HepG2 (cell line): ENCODE data around the gene KLHL28. TPM values are rescaled to one million over a fixed set of nuclear protein-coding genes. Genes with fewer than 3 reads are reported as not detected.

Experiments used
- ATAC-seq: fragments of 200-7000 bp; cut with Tn5 transposase; 3 replicates; pipeline ENCODE4 v1.9.1; 2020; ENCODE audit warnings: mild to moderate bottlenecking, moderate library complexity
- BruUV-seq: library from RNA; stranded (reverse); fragments of 400-500 nt; replicated peaks from 2 replicates; lab custom pipeline; 2021; lab: Mats Ljungman, UMichigan
- CTCF ChIA-PET: fragments of 300-600 bp; formaldehyde crosslinking; extraction: SDS; loops from one replicate; lab custom pipeline; 2021; ENCODE audit warnings: low total read pairs, inconsistent platforms, low intra/inter-chr PET ratio; lab: Yijun Ruan, JAX
- POLR2A ChIA-PET: fragments of 350-600 bp; sonication (Branson Sonifier 250); formaldehyde crosslinking; loops from one replicate; lab custom pipeline; 2020; ENCODE audit warnings: antibody characterized with exemption, inconsistent platforms; lab: Yijun Ruan, JAX
- DNase-seq: peaks from one replicate; pipeline ENCODE4 v3.0.0-alpha.2; 2015; ENCODE audit warnings: low spot score
- FAIRE-seq: peaks from 3 replicates; lab custom pipeline; 2011; peaks lifted over from hg19 to GRCh38; lab: Jason Lieb, UNC
- H2AFZ ChIP-seq: one replicate; pipeline ENCODE4 v1.6.1; 2011; ENCODE audit warnings: low read length, inconsistent platforms
- H3K27ac ChIP-seq: fragments of 300-600 bp; 3 replicates; pipeline ENCODE4 v1.8.0; 2011; ENCODE audit warnings: mixed run types, mild to moderate bottlenecking, mixed read lengths, low read length, inconsistent platforms; ENCODE audit not compliant: insufficient read depth; ENCODE audit errors: extremely low read length
- H3K27me3 ChIP-seq, 2 experiments: fragments of 200-600 bp in 1 of 2; 2 replicates in 1 of 2; 3 replicates in 1 of 2; pipeline versions ENCODE4 v1.6.0 to v1.8.0; 2011; ENCODE audit warnings: low read length in 2 of 2, mild to moderate bottlenecking in 2 of 2, moderate library complexity in 2 of 2, inconsistent platforms in 1 of 2; ENCODE audit not compliant: insufficient read depth in 2 of 2, control insufficient read depth in 1 of 2
- H3K36me3 ChIP-seq, 2 experiments: fragments of 200-600 bp in 1 of 2; replicated peaks in 1 of 2; 2 replicates in 1 of 2; 3 replicates in 1 of 2; pipeline versions ENCODE4 v1.5.1 to v1.8.0; 2011; ENCODE audit warnings: low read length in 2 of 2, inconsistent platforms in 1 of 2; ENCODE audit not compliant: insufficient read depth in 2 of 2, control insufficient read depth in 1 of 2
- H3K4me1 ChIP-seq: 2 replicates; pipeline ENCODE4 v1.5.1; 2012; ENCODE audit warnings: low read length, inconsistent platforms; ENCODE audit not compliant: insufficient read depth
- H3K4me2 ChIP-seq: 2 replicates; pipeline ENCODE4 v1.6.0; 2011; ENCODE audit warnings: low read depth, low read length, inconsistent platforms
- H3K4me3 ChIP-seq, 3 experiments: fragments of 200-600 bp in 1 of 3; sonication (generic), shearing (Covaris generic) in 1 of 3; replicated peaks in 1 of 3; 2 replicates each; pipeline ENCODE4 v1.5.1; 2011 to 2016; ENCODE audit warnings: low read length in 3 of 3, inconsistent platforms in 2 of 3, low read depth in 2 of 3, mild to moderate bottlenecking in 2 of 3, control low read depth in 1 of 3, mixed read lengths in 1 of 3; ENCODE audit not compliant: insufficient read depth in 1 of 3
- H3K79me2 ChIP-seq: one replicate; pipeline ENCODE4 v1.6.1; 2011; ENCODE audit warnings: low read length, inconsistent platforms; ENCODE audit not compliant: insufficient read depth
- H3K9ac ChIP-seq: 2 replicates; pipeline ENCODE4 v1.6.0; 2011; ENCODE audit warnings: mild to moderate bottlenecking, low read depth, low read length, inconsistent platforms; ENCODE audit not compliant: insufficient read depth
- H3K9me3 ChIP-seq: 2 replicates; pipeline ENCODE4 v1.5.1; 2012; ENCODE audit warnings: mild to moderate bottlenecking, low read length
- H4K20me1 ChIP-seq: 2 replicates; pipeline ENCODE4 v1.6.0; 2011; ENCODE audit warnings: inconsistent platforms, mild to moderate bottlenecking, low read length, moderate library complexity; ENCODE audit not compliant: insufficient read depth
- AKAP8 ChIP-seq: sonication (generic); formaldehyde crosslinking; IDR thresholded peaks from 2 replicates; pipeline ENCODE4 v1.5.1; 2020; ENCODE audit warnings: mild to moderate bottlenecking, missing genetic modification reagents
- CEBPB ChIP-seq: IDR thresholded peaks from 2 replicates; pipeline ENCODE4 v1.6.1; 2011; ENCODE audit warnings: low read depth, low read length, improper control_type of control experiment, borderline replicate concordance
- HES4 ChIP-seq: sonication (generic); formaldehyde crosslinking; IDR thresholded peaks from 2 replicates; pipeline ENCODE4 v1.9.0; 2021; ENCODE audit warnings: mild to moderate bottlenecking, missing genetic modification reagents, borderline replicate concordance
- HOXA9 ChIP-seq: sonication (generic); formaldehyde crosslinking; IDR thresholded peaks from 2 replicates; pipeline ENCODE4 v1.8.1; 2022; ENCODE audit warnings: missing genetic modification reagents, mild to moderate bottlenecking, moderate library complexity, borderline replicate concordance
- KLF12 ChIP-seq: sonication (generic); formaldehyde crosslinking; IDR thresholded peaks from 2 replicates; pipeline ENCODE4 v1.4.0; 2020; ENCODE audit warnings: missing genetic modification reagents, borderline replicate concordance
- ZFP41 ChIP-seq: sonication (generic); formaldehyde crosslinking; IDR thresholded peaks from 2 replicates; pipeline ENCODE4 v1.4.0; 2020; ENCODE audit warnings: mild to moderate bottlenecking, missing genetic modification reagents, borderline replicate concordance
- ZNF256 ChIP-seq: sonication (generic); formaldehyde crosslinking; conservative IDR thresholded peaks from 2 replicates; pipeline ENCODE4 v1.4.0; 2020; ENCODE audit warnings: missing genetic modification reagents
- ZNF3 ChIP-seq: IDR thresholded peaks from 2 replicates; pipeline ENCODE4 v1.7.0; 2017; ENCODE audit warnings: inconsistent platforms
- ZNF33A ChIP-seq: sonication (generic); formaldehyde crosslinking; IDR thresholded peaks from 2 replicates; pipeline ENCODE4 v1.5.1; 2020; ENCODE audit warnings: missing genetic modification reagents, mild to moderate bottlenecking, moderate library complexity, borderline replicate concordance
- ZNF354B ChIP-seq: sonication (generic); formaldehyde crosslinking; IDR thresholded peaks from 2 replicates; pipeline ENCODE4 v1.8.0; 2022; ENCODE audit warnings: mild to moderate bottlenecking, missing genetic modification reagents
- ZNF543 ChIP-seq: sonication (generic); formaldehyde crosslinking; IDR thresholded peaks from 2 replicates; pipeline ENCODE4 v1.4.0; 2020; ENCODE audit warnings: mild to moderate bottlenecking, missing genetic modification reagents
- ZNF547 ChIP-seq: sonication (generic); formaldehyde crosslinking; IDR thresholded peaks from 2 replicates; pipeline ENCODE4 v1.5.1; 2020; ENCODE audit warnings: mild to moderate bottlenecking, missing genetic modification reagents
- ZNF589 ChIP-seq: sonication (generic); formaldehyde crosslinking; conservative IDR thresholded peaks from 2 replicates; pipeline ENCODE4 v1.8.0; 2022; ENCODE audit warnings: mild to moderate bottlenecking, moderate library complexity, missing genetic modification reagents
- WGBS: methylation state at CpG from one replicate; pipeline ENCODE4 v1.1.6; 2017; ENCODE audit warnings: low lambda C conversion rate; 5-methylcytosine and 5-hydroxymethylcytosine counted together
- in situ Hi-C: cut with HindIII; loops from 2 replicates; pipeline ENCODE4 v1.10.0; 2017; ENCODE audit warnings: low pct_unique_long_range_greater_than_20kb; ENCODE audit not compliant: extremely low pct_ligation_motif_present
- intact Hi-C: fragments of 100-400 bp; cut with micrococcal nuclease; formaldehyde crosslinking; loops from one replicate; pipeline ENCODE4 v1.10.0; 2022; ENCODE audit not compliant: unreplicated experiment
- polyA plus RNA-seq, 8 experiments: library from polyadenylated mRNA; depleted of rRNA in 3 of 8; stranded (reverse) in 7 of 8; unstranded in 1 of 8; fragments of >200 nt; fragmentation: Illumina TruSeq in 4 of 8; extraction: Trizol in 4 of 8; gene quantifications; 2 replicates each; pipeline versions ENCODE4 v1.2.1 to v1.2.3, GENCODE V29; 2011 to 2016; ENCODE audit warnings: low read depth in 4 of 8, missing spikeins in 1 of 8, mixed read lengths in 1 of 8; ENCODE audit not compliant: insufficient read depth in 1 of 8
- total RNA-seq, 5 experiments: library from RNA; depleted of rRNA; stranded (reverse); fragments of >200 nt; fragmentation: Illumina TruSeq; extraction: Trizol; gene quantifications; 2 replicates each; pipeline ENCODE4 v1.2.3, GENCODE V29; 2016; ENCODE audit warnings: low read depth in 1 of 5
- TF ChIP-seq, protein P1 (sequence below): sonication (generic); formaldehyde crosslinking; IDR thresholded peaks from 2 replicates; pipeline ENCODE4 v1.4.0; 2020; ENCODE audit warnings: missing genetic modification reagents, borderline replicate concordance

KLHL28 gene
- total and polyA plus RNA-seq, 2 of the 13 experiments (the other 11 are each of a cell fraction or from before 2014, with no cell fraction given), result 3.4 to 6.6 TPM

DNA sequence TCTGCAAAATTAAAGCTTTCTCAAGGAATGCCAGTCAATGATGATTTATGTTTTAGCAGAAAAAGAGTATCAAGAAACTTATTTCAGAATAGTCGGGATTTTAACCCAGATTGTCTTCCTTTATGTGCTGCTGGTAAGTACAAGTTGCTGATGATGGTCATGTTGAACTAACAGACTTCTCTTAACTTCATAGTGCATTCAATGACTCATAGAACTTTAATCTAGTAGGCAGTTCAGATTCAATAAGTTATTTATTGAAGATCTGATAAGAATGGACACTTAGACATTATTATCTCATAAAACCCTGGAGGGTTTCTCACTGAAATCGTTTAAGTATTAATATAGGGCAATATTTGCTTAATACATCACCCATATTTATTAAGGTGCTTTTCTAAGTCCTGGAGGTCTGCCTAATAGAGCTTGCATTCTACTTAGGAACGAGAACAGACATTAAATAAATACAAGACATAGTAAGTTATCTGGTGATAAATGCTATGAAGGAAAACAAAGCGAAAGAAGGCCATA lies 34.1 kb upstream of the KLHL28 start:
- no peak overlapping the region; the same call in 1 of the 2 replicates for H3K9ac ChIP-seq
- TF ChIP-seq ZNF33A (CRISPR knock-in tag) (no peak), ZFP41 (CRISPR knock-in tag) (no peak), ZNF256 (CRISPR knock-in tag) (no peak), AKAP8 (CRISPR knock-in tag) (no peak), HOXA9 (CRISPR knock-in tag) (no peak), KLF12 (CRISPR knock-in tag) (no peak), ZNF3 (no peak), ZNF543 (no peak), ZNF547 (no peak), HES4 (CRISPR knock-in tag) (no peak), CEBPB (no peak), ZNF589 (CRISPR knock-in tag) (no peak), ZNF354B (CRISPR knock-in tag) (no peak)
- TF ChIP-seq, protein P1, sequence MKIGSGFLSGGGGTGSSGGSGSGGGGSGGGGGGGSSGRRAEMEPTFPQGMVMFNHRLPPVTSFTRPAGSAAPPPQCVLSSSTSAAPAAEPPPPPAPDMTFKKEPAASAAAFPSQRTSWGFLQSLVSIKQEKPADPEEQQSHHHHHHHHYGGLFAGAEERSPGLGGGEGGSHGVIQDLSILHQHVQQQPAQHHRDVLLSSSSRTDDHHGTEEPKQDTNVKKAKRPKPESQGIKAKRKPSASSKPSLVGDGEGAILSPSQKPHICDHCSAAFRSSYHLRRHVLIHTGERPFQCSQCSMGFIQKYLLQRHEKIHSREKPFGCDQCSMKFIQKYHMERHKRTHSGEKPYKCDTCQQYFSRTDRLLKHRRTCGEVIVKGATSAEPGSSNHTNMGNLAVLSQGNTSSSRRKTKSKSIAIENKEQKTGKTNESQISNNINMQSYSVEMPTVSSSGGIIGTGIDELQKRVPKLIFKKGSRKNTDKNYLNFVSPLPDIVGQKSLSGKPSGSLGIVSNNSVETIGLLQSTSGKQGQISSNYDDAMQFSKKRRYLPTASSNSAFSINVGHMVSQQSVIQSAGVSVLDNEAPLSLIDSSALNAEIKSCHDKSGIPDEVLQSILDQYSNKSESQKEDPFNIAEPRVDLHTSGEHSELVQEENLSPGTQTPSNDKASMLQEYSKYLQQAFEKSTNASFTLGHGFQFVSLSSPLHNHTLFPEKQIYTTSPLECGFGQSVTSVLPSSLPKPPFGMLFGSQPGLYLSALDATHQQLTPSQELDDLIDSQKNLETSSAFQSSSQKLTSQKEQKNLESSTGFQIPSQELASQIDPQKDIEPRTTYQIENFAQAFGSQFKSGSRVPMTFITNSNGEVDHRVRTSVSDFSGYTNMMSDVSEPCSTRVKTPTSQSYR (CRISPR knock-in tag), result no peak
- in situ Hi-C loops, result no loop called here
- no TSS peak for BruUV-seq
- FAIRE-seq (no peak), ATAC-seq (no peak), DNase-seq (no peak)
- H3K4me3 ChIP-seq, result no peak overlapping the region
- H3K9me3 ChIP-seq, result no peaks in the 10 kb centered on the region
- 86% methylated on average over 4 of the region's 4 CpGs for WGBS
- no peak overlapping the region for H2AFZ ChIP-seq
- no peak overlapping the region for H3K4me2 ChIP-seq
- ChIA-PET POLR2A (no interaction called here), CTCF (no interaction called here)
- peaks cover 26% of the 10 kb centered on the region for H3K4me1 ChIP-seq
- no peaks in the 10 kb centered on the region for H4K20me1 ChIP-seq
- H3K27me3 ChIP-seq, result no peaks in the 10 kb centered on the region
- intact Hi-C loops, result no loop called here
- peaks cover 3 to 9% of the 10 kb centered on the region in 2 experiments; a peak in 4 of 5 replicates for H3K36me3 ChIP-seq
- no peak overlapping the region for H3K27ac ChIP-seq
- H3K79me2 ChIP-seq, result peaks cover 2% of the 10 kb centered on the region
